Esophagus squamous epithelium (tissue), 4 donors: ENCODE results near the gene GAK.

ENCODE experiments used
- POLR2A ChIP-seq, 4 donors: fragments of 450-650 bp; IDR thresholded peaks; one replicate each; pipeline ENCODE4 v1.6.1; 2017; ENCODE audit warnings: antibody characterized with exemption in 4 of 4, mild to moderate bottlenecking in 4 of 4, moderate library complexity in 3 of 4
- TF ChIP-seq, protein P1 (sequence below), 6 experiments: fragments of 450-650 bp in 4 of 6; fragments of 200-600 bp in 2 of 6; sonication (generic) in 2 of 6; IDR thresholded peaks; one replicate each; pipeline ENCODE4 v1.5.1; 2016 to 2019; ENCODE audit warnings: antibody characterized with exemption in 6 of 6, mild to moderate bottlenecking in 4 of 6, moderate library complexity in 4 of 6

DNA sequence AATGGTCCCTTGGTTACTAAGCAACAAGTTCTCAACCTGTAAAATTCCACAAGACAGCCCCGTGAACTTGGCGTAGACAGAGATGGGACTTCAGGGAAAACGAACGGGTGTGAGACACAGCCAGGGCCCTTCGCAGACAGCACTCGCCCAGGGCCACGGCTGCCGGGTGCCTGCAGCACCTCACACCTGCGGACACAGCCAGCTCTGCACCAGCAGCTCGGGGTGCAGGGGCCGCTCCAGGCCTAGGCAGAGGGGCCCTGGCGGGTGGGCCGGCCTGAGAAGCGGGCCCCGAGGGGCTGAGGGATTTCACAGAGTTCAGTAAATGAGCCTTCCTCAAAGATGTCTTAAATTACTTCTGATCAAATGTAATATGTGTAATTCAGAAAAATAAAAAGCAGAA lies 34.0 kb downstream of the GAK start:
- TF ChIP-seq, protein P1, sequence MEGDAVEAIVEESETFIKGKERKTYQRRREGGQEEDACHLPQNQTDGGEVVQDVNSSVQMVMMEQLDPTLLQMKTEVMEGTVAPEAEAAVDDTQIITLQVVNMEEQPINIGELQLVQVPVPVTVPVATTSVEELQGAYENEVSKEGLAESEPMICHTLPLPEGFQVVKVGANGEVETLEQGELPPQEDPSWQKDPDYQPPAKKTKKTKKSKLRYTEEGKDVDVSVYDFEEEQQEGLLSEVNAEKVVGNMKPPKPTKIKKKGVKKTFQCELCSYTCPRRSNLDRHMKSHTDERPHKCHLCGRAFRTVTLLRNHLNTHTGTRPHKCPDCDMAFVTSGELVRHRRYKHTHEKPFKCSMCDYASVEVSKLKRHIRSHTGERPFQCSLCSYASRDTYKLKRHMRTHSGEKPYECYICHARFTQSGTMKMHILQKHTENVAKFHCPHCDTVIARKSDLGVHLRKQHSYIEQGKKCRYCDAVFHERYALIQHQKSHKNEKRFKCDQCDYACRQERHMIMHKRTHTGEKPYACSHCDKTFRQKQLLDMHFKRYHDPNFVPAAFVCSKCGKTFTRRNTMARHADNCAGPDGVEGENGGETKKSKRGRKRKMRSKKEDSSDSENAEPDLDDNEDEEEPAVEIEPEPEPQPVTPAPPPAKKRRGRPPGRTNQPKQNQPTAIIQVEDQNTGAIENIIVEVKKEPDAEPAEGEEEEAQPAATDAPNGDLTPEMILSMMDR (IDR thresholded peaks at IDR 0.05) = no peak
- no peak for TF ChIP-seq POLR2A (IDR thresholded peaks at IDR 0.05)
